CD14-positive monocyte (primary cell): Measurements from ENCODE around the gene EEIG1. TPM values are rescaled to one million over a fixed set of nuclear protein-coding genes. Genes with fewer than 3 reads are reported as not detected.

Experiments
- DNase-seq, 3 donors: peaks; one replicate each; pipeline ENCODE4 v3.0.0-alpha.2; 2011 to 2022
- H2AFZ ChIP-seq: 2 replicates; pipeline ENCODE4 v1.6.0; 2012; ENCODE audit warnings: mild to moderate bottlenecking, low read depth, low read length, inconsistent platforms; ENCODE audit not compliant: insufficient read depth, poor library complexity, severe bottlenecking
- H3K27ac ChIP-seq, 2 donors: 1 replicate in 1 of 2; 2 replicates in 1 of 2; pipeline ENCODE4 v1.5.1; 2012 to 2013; ENCODE audit warnings: low read length in 2 of 2, control low read depth in 1 of 2, inconsistent platforms in 1 of 2, low read depth in 1 of 2, mild to moderate bottlenecking in 1 of 2
- H3K27me3 ChIP-seq, 2 donors: one replicate each; pipeline versions ENCODE4 v1.6.0 to v1.6.1; 2011 to 2013; ENCODE audit warnings: low read length in 2 of 2; ENCODE audit not compliant: control insufficient read depth in 2 of 2, insufficient read depth in 2 of 2
- H3K36me3 ChIP-seq, 2 donors: replicated peaks in 1 of 2; 1 replicate in 1 of 2; 2 replicates in 1 of 2; pipeline versions ENCODE4 v1.5.1 to v1.6.1; 2012 to 2013; ENCODE audit warnings: low read length in 2 of 2, control low read depth in 1 of 2, inconsistent platforms in 1 of 2, mild to moderate bottlenecking in 1 of 2; ENCODE audit not compliant: insufficient read depth in 2 of 2, control insufficient read depth in 1 of 2
- H3K4me1 ChIP-seq, 2 donors: 1 replicate in 1 of 2; 2 replicates in 1 of 2; pipeline versions ENCODE4 v1.5.1 to v1.6.1; 2012 to 2013; ENCODE audit warnings: low read length in 2 of 2, control low read depth in 1 of 2, inconsistent platforms in 1 of 2, mild to moderate bottlenecking in 1 of 2, moderate library complexity in 1 of 2; ENCODE audit not compliant: insufficient read depth in 2 of 2, control insufficient read depth in 1 of 2
- H3K4me2 ChIP-seq: replicated peaks from 2 replicates; pipeline ENCODE3; 2012; ENCODE audit warnings: low read length, moderate library complexity, mild to moderate bottlenecking; ENCODE audit not compliant: poor library complexity, severe bottlenecking; ENCODE audit errors: extremely low read depth
- H3K4me3 ChIP-seq, 3 experiments: fragments of 200-600 bp in 1 of 3; sonication (generic) in 1 of 3; replicated peaks in 1 of 3; 1 replicate in 2 of 3; 2 replicates in 1 of 3; pipeline ENCODE4 v1.5.1; 2011 to 2013; ENCODE audit warnings: low read length in 3 of 3, mild to moderate bottlenecking in 3 of 3, control low read depth in 2 of 3, low read depth in 2 of 3, inconsistent platforms in 1 of 3, moderate library complexity in 1 of 3
- H3K79me2 ChIP-seq: 2 replicates; pipeline ENCODE4 v1.6.0; 2012; ENCODE audit warnings: mild to moderate bottlenecking, control low read depth, inconsistent platforms, low read length, moderate library complexity; ENCODE audit not compliant: insufficient read depth
- H3K9ac ChIP-seq: 2 replicates; pipeline ENCODE4 v1.6.0; 2017; ENCODE audit warnings: low read length, mild to moderate bottlenecking; ENCODE audit not compliant: insufficient read depth, poor library complexity, severe bottlenecking
- H3K9me3 ChIP-seq, 2 donors: replicated peaks in 1 of 2; 1 replicate in 1 of 2; 2 replicates in 1 of 2; pipeline versions ENCODE4 v1.5.1 to v1.6.1; 2012 to 2013; ENCODE audit warnings: low read length in 2 of 2, control low read depth in 1 of 2; ENCODE audit not compliant: control insufficient read depth in 1 of 2, insufficient read depth in 1 of 2
- H4K20me1 ChIP-seq: 2 replicates; pipeline ENCODE4 v1.6.0; 2012; ENCODE audit warnings: mild to moderate bottlenecking, low read length, control low read depth, moderate library complexity; ENCODE audit not compliant: insufficient read depth
- H3K27ac Mint-ChIP-seq, 7 donors: one replicate each; pipeline ENCODE4 v1.8.0; 2020; ENCODE audit warnings: mild to moderate bottlenecking in 7 of 7, mixed read lengths in 7 of 7, moderate library complexity in 6 of 7, inconsistent platforms in 2 of 7
- H3K27me3 Mint-ChIP-seq, 3 donors: one replicate each; pipeline ENCODE4 v1.8.0; 2021 to 2022; ENCODE audit warnings: low read depth in 3 of 3, mild to moderate bottlenecking in 3 of 3, mixed read lengths in 3 of 3, moderate library complexity in 3 of 3, inconsistent platforms in 1 of 3
- H3K36me3 Mint-ChIP-seq, 2 donors: one replicate each; pipeline ENCODE4 v1.8.0; 2020; ENCODE audit warnings: mixed read lengths in 2 of 2, inconsistent platforms in 1 of 2, mild to moderate bottlenecking in 1 of 2
- H3K4me1 Mint-ChIP-seq: one replicate; pipeline ENCODE4 v1.8.0; 2020; ENCODE audit warnings: mild to moderate bottlenecking, mixed read lengths
- H3K4me3 Mint-ChIP-seq, 2 donors: one replicate each; pipeline ENCODE4 v1.8.0; 2020; ENCODE audit warnings: mild to moderate bottlenecking in 2 of 2, mixed read lengths in 2 of 2, moderate library complexity in 1 of 2
- H3K9me3 Mint-ChIP-seq, 7 donors: one replicate each; pipeline ENCODE4 v1.8.0; 2020 to 2022; ENCODE audit warnings: mixed read lengths in 7 of 7, mild to moderate bottlenecking in 6 of 7, moderate library complexity in 6 of 7, inconsistent platforms in 2 of 7
- WGBS: methylation state at CpG from one replicate; pipeline ENCODE4 v1.1.5; 2013; ENCODE audit warnings: missing lambda C conversion rate; ENCODE audit not compliant: insufficient coverage; 5-methylcytosine and 5-hydroxymethylcytosine counted together
- intact Hi-C, 2 donors: fragments of 100-400 bp; cut with micrococcal nuclease; formaldehyde crosslinking; loops; one replicate each; pipeline versions ENCODE4 v1.15.0 to v1.15.1; 2023
- polyA plus RNA-seq, 3 donors: library from polyadenylated mRNA; depleted of rRNA in 1 of 3; unstranded in 2 of 3; stranded (reverse) in 1 of 3; fragments of 300-500 nt in 2 of 3; fragments of >200 nt in 1 of 3; fragmentation: Illumina TruSeq in 2 of 3; gene quantifications; 1 replicate in 2 of 3; 2 replicates in 1 of 3; pipeline ENCODE4 v1.2.3, GENCODE V29; 2012 to 2021
- TF ChIP-seq, protein P1 (sequence below): fragments of 200-600 bp; IDR thresholded peaks from one replicate; pipeline ENCODE4 v1.8.0; 2022; ENCODE audit warnings: antibody characterized with exemption, mild to moderate bottlenecking

EEIG1 gene
- polyA plus RNA-seq, 3 donors, result 0.86 to 2.3 (median 2.1) TPM

DNA sequence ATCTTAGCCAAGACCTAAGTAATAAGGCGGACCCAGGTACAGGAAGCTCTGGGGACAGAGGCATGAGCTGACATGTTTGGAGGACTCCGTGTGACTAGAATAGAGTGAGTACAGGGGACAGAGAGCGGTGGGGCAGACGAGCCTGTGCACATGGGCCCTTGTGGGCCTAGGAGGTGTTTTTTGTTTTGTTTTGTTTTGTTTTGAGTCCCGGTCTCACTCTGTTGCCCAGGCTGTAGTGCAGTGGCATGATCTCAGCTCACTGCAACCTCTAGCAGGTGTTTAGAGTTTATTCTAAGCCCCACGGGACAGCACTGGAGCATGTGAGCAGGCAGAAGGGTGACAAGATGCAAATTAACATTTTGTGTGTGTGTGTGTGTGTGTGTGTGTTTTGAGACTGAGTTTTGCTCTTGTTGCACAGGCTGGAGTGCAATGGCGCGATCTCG lies 3.1 kb upstream of the EEIG1 start:
- H3K9me3 Mint-ChIP-seq, result peaks cover 0 to 4% (median 0%) of the 10 kb centered on the region in 7 donors
- H2AFZ ChIP-seq, result no peak overlapping the region
- no peak overlapping the region for H3K9ac ChIP-seq
- H3K36me3 Mint-ChIP-seq, result peaks cover 0 to 3% of the 10 kb centered on the region in 2 donors
- DNase-seq, result no peak
- H4K20me1 ChIP-seq, result peaks cover 5% of the 10 kb centered on the region
- no peak overlapping the region for H3K27ac ChIP-seq
- no peak overlapping the region for H3K27ac Mint-ChIP-seq
- peaks cover 25% of the 10 kb centered on the region for H3K4me1 Mint-ChIP-seq
- H3K36me3 ChIP-seq, result no peaks in the 10 kb centered on the region
- peaks cover 5 to 13% of the 10 kb centered on the region in 2 donors for H3K27me3 ChIP-seq
- 91% methylated on average over 7 of the region's 9 CpGs for WGBS
- no peaks in the 10 kb centered on the region for H3K9me3 ChIP-seq
- H3K79me2 ChIP-seq, result no peaks in the 10 kb centered on the region
- H3K4me3 ChIP-seq, result no peak overlapping the region
- intact Hi-C loops, result no loop called here
- TF ChIP-seq, protein P1, sequence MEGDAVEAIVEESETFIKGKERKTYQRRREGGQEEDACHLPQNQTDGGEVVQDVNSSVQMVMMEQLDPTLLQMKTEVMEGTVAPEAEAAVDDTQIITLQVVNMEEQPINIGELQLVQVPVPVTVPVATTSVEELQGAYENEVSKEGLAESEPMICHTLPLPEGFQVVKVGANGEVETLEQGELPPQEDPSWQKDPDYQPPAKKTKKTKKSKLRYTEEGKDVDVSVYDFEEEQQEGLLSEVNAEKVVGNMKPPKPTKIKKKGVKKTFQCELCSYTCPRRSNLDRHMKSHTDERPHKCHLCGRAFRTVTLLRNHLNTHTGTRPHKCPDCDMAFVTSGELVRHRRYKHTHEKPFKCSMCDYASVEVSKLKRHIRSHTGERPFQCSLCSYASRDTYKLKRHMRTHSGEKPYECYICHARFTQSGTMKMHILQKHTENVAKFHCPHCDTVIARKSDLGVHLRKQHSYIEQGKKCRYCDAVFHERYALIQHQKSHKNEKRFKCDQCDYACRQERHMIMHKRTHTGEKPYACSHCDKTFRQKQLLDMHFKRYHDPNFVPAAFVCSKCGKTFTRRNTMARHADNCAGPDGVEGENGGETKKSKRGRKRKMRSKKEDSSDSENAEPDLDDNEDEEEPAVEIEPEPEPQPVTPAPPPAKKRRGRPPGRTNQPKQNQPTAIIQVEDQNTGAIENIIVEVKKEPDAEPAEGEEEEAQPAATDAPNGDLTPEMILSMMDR, result no peak
- no peak overlapping the region for H3K4me2 ChIP-seq
- H3K4me1 ChIP-seq, result peaks cover 18 to 21% of the 10 kb centered on the region in 2 donors
- H3K27me3 Mint-ChIP-seq, result peaks cover 13 to 17% (median 15%) of the 10 kb centered on the region in 3 donors
- no peak overlapping the region for H3K4me3 Mint-ChIP-seq

DNA sequence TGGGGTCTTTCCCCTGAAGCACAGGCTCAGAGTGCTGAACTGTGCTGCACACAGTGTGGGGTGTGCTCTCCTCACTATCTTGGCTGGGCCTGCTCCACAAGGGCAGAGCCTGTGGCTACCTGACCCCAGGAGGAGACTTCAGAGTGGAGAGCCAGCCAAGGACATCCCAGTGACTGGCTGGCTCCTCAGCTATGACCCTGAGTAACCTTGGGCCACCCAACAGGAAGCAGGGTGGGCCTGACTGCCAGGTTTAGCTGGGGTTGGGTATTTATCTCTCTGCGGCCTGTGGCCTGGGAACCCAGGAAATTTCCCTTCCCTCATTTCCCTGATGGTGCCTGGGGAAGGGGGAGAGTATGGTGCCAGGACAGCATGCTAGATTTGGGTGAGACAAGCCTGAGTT lies 2.1 kb upstream of the EEIG1 start:
- Mint-ChIP-seq H3K27me3 (peaks cover 15 to 18% (median 15%) of the 10 kb centered on the region in 3 donors), H3K9me3 (peaks cover 0 to 4% (median 0%) of the 10 kb centered on the region in 7 donors), H3K4me3 (no peak overlapping the region), H3K36me3 (peaks cover 0 to 3% of the 10 kb centered on the region in 2 donors), H3K4me1 (peaks cover 27% of the 10 kb centered on the region), H3K27ac (no peak overlapping the region)
- Histone ChIP-seq H3K9me3 (no peaks in the 10 kb centered on the region), H3K4me3 (no peak overlapping the region), H3K27me3 (peaks cover 5 to 13% of the 10 kb centered on the region in 2 donors), H3K27ac (no peak overlapping the region), H2AFZ (no peak overlapping the region), H3K36me3 (no peaks in the 10 kb centered on the region), H3K4me1 (peaks cover 18 to 26% of the 10 kb centered on the region in 2 donors), H4K20me1 (peaks cover 6% of the 10 kb centered on the region), H3K79me2 (no peaks in the 10 kb centered on the region), H3K4me2 (no peak overlapping the region), H3K9ac (no peak overlapping the region)
- intact Hi-C loops, result no loop called here
- WGBS, result no CpG with 5 or more reads among the region's 1 CpG
- TF ChIP-seq, protein P1, result no peak
- no peak for DNase-seq
